Smooth muscle cell (in vitro differentiated cells): ENCODE measurements around the gene RCN2. TPM values are rescaled to one million over a fixed set of nuclear protein-coding genes. Genes with fewer than 3 reads are reported as not detected.
A peak's percentile ranks its signal among the peaks of the same experiment; 100 is the strongest.
"Not testable (repeated sequence)": the region's sequence is repeated elsewhere in the genome, so short reads cannot be mapped to it uniquely, and the experiment has no call there.

Experiments used
- DNase-seq: peaks from one replicate; lab custom pipeline; 2025; ENCODE audit not compliant: unreplicated experiment; lab: John Stamatoyannopoulos, UW
- H2AFZ ChIP-seq: fragments of 200-600 bp; sonication (generic); 2 replicates; pipeline ENCODE4 v1.6.0; 2016; ENCODE audit warnings: antibody characterized with exemption, low read depth, mild to moderate bottlenecking
- H3F3A ChIP-seq: fragments of 200-600 bp; sonication (generic); 2 replicates; pipeline ENCODE4 v1.6.0; 2017; ENCODE audit warnings: antibody characterized with exemption, low read depth
- H3K27ac ChIP-seq: fragments of 200-600 bp; sonication (generic); 2 replicates; pipeline ENCODE4 v1.5.1; 2016; ENCODE audit warnings: low read depth, mild to moderate bottlenecking
- H3K27me3 ChIP-seq: fragments of 200-600 bp; sonication (generic); 2 replicates; pipeline ENCODE4 v1.6.1; 2016; ENCODE audit warnings: low read depth, mild to moderate bottlenecking
- H3K36me3 ChIP-seq: fragments of 200-600 bp; sonication (generic); 2 replicates; pipeline ENCODE4 v1.5.1; 2016; ENCODE audit warnings: low read depth
- H3K4me1 ChIP-seq: fragments of 200-600 bp; sonication (generic); 2 replicates; pipeline ENCODE4 v1.5.1; 2016; ENCODE audit warnings: low read depth
- H3K4me2 ChIP-seq: fragments of 200-600 bp; sonication (generic); 2 replicates; pipeline ENCODE4 v1.6.0; 2016; ENCODE audit warnings: mild to moderate bottlenecking
- H3K4me3 ChIP-seq: fragments of 200-600 bp; sonication (generic); 2 replicates; pipeline ENCODE4 v1.5.1; 2016; ENCODE audit warnings: mild to moderate bottlenecking
- H3K79me2 ChIP-seq: fragments of 200-600 bp; sonication (generic); 2 replicates; pipeline ENCODE4 v1.6.0; 2016; ENCODE audit warnings: low read depth, mild to moderate bottlenecking
- H3K9ac ChIP-seq: fragments of 200-600 bp; sonication (generic); 2 replicates; pipeline ENCODE4 v1.6.0; 2016; ENCODE audit warnings: low read depth
- H3K9me3 ChIP-seq: fragments of 200-600 bp; sonication (generic); replicated peaks from 2 replicates; pipeline ENCODE4 v1.5.1; 2016; ENCODE audit warnings: low read depth
- H4K20me1 ChIP-seq: fragments of 200-600 bp; sonication (generic); 2 replicates; pipeline ENCODE4 v1.6.0; 2016; ENCODE audit warnings: low read depth
- WGBS: methylation state at CpG from one replicate; pipeline ENCODE4 v1.1.7; 2016; ENCODE audit warnings: low lambda C conversion rate; 5-methylcytosine and 5-hydroxymethylcytosine counted together
- polyA plus RNA-seq: library from polyadenylated mRNA; unstranded; fragments of >200 nt; fragmentation: Nextera tagmentation; extraction: Ambion mirVana; gene quantifications from 2 replicates; pipeline ENCODE4 v1.2.1, GENCODE V29; 2016
- total RNA-seq: library from RNA; depleted of rRNA; stranded (reverse); fragments of >200 nt; gene quantifications from 2 replicates; pipeline ENCODE4 v1.2.3, GENCODE V29; 2014
- TF ChIP-seq, protein P1 (sequence below): fragments of 200-600 bp; sonication (generic); IDR thresholded peaks from 2 replicates; pipeline ENCODE4 v1.5.1; 2017; ENCODE audit warnings: borderline replicate concordance, mild to moderate bottlenecking, antibody characterized with exemption; ENCODE audit not compliant: insufficient read depth, poor library complexity, severe bottlenecking

Gene RCN2
- total and polyA plus RNA-seq, 2 experiments from 2014 or later, result 190 to 200 TPM

GRCh38 chr15:76894174-76894573 lies 37.4 kb upstream of the RCN2 start:
- Histone ChIP-seq H3F3A (no peaks in the 10 kb centered on the region), H3K27ac (no peak overlapping the region), H4K20me1 (no peaks in the 10 kb centered on the region), H3K4me1 (no peaks in the 10 kb centered on the region), H3K36me3 (no peaks in the 10 kb centered on the region), H3K79me2 (peaks cover 26% of the 10 kb centered on the region), H3K27me3 (no peaks in the 10 kb centered on the region), H3K4me3 (no peak overlapping the region), H3K4me2 (no peak overlapping the region), H2AFZ (no peak overlapping the region), H3K9me3 (no peaks in the 10 kb centered on the region), H3K9ac (no peak overlapping the region)
- TF ChIP-seq, protein P1, sequence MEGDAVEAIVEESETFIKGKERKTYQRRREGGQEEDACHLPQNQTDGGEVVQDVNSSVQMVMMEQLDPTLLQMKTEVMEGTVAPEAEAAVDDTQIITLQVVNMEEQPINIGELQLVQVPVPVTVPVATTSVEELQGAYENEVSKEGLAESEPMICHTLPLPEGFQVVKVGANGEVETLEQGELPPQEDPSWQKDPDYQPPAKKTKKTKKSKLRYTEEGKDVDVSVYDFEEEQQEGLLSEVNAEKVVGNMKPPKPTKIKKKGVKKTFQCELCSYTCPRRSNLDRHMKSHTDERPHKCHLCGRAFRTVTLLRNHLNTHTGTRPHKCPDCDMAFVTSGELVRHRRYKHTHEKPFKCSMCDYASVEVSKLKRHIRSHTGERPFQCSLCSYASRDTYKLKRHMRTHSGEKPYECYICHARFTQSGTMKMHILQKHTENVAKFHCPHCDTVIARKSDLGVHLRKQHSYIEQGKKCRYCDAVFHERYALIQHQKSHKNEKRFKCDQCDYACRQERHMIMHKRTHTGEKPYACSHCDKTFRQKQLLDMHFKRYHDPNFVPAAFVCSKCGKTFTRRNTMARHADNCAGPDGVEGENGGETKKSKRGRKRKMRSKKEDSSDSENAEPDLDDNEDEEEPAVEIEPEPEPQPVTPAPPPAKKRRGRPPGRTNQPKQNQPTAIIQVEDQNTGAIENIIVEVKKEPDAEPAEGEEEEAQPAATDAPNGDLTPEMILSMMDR, result no peak
- 97% methylated on average over 2 of the region's 2 CpGs for WGBS
- no peak for DNase-seq

GRCh38 chr15:76898102-76898501 lies 33.4 kb upstream of the RCN2 start:
- Histone ChIP-seq H2AFZ (no peak overlapping the region), H3K4me1 (no peaks in the 10 kb centered on the region), H3K79me2 (peaks cover 28% of the 10 kb centered on the region), H3K9me3 (no peaks in the 10 kb centered on the region), H4K20me1 (no peaks in the 10 kb centered on the region), H3K4me3 (no peak overlapping the region), H3K27ac (peak overlapping the region; percentile 16), H3K4me2 (no peak overlapping the region), H3K36me3 (no peaks in the 10 kb centered on the region), H3F3A (no peaks in the 10 kb centered on the region), H3K27me3 (no peaks in the 10 kb centered on the region), H3K9ac (no peak overlapping the region)
- WGBS, result 82% methylated on average over 4 of the region's 4 CpGs
- TF ChIP-seq, protein P1, result no peak
- DNase-seq, result no peak

DNA sequence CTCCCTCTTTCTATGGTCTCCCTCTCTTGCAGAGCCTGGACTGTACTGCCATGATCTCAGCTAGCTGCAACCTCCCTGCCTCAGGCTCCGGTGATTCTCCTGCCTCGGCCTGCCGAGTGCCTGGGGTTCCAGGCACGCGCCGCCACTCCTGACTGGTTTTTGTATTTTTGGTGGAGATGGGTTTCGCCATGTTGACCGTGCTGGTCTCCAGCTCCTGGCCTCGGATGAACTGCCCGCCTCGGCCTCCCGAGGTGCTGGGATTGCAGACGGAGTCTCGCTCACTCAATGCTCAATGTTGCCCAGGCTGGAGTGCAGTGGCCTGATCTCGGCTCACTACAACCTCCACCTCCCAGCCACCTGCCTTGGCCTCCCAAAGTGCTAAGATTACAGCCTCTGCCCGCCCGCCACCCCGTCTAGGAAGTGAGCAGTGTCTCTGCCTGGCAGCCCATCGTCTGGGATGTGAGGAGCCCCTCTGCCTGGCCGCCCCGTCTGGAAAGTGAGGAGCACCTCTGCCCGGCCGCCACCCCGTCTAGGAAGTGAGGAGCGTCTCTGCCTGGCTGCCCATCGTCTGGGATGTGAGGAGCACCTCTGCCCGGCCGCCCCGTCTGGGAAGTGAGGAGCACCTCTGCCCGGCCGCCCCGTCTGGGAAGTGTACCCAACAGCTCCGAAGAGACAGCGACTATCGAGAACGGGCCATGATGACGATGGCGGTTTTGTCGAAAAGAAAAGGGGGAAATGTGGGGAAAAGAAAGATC lies 32.2 kb upstream of the RCN2 start:
- H3K79me2 ChIP-seq, result peaks cover 25% of the 10 kb centered on the region
- not testable (repeated sequence) for H3K9me3 ChIP-seq, H2AFZ ChIP-seq, H3K4me2 ChIP-seq, H3K27ac ChIP-seq, H3K36me3 ChIP-seq, H4K20me1 ChIP-seq, H3K27me3 ChIP-seq, DNase-seq, H3K9ac ChIP-seq, H3K4me1 ChIP-seq, H3F3A ChIP-seq, H3K4me3 ChIP-seq
- WGBS, result 95% methylated on average over 39 of the region's 39 CpGs

GRCh38 chr15:76899931-76900310 lies 31.6 kb upstream of the RCN2 start:
- H3K36me3 ChIP-seq, H3K4me3 ChIP-seq, H3K9me3 ChIP-seq, H3K27me3 ChIP-seq, DNase-seq, H2AFZ ChIP-seq, H3K27ac ChIP-seq, H3F3A ChIP-seq, H3K9ac ChIP-seq, H4K20me1 ChIP-seq, H3K4me2 ChIP-seq, H3K4me1 ChIP-seq: not testable (repeated sequence)
- 77% methylated on average over 5 of the region's 6 CpGs for WGBS
- peaks cover 21% of the 10 kb centered on the region for H3K79me2 ChIP-seq
